DND-41 (cell line): ENCODE measurements around the gene IGF2BP2.
"Not testable (repeated sequence)": the region's sequence is repeated elsewhere in the genome, so short reads cannot be mapped to it uniquely, and the experiment has no call there.

Source experiments
- CTCF ChIP-seq: IDR thresholded peaks from 2 replicates; pipeline ENCODE4 v1.5.1; 2012; ENCODE audit warnings: borderline replicate concordance, low read length, moderate library complexity, mild to moderate bottlenecking; ENCODE audit not compliant: poor library complexity, severe bottlenecking; ENCODE audit errors: extremely low read depth
- EZH2 ChIP-seq: IDR thresholded peaks from 3 replicates; pipeline ENCODE4 v1.6.1; 2012; ENCODE audit warnings: borderline replicate concordance, low read depth, mild to moderate bottlenecking, moderate library complexity, low read length, inconsistent platforms; ENCODE audit not compliant: severe bottlenecking

DNA sequence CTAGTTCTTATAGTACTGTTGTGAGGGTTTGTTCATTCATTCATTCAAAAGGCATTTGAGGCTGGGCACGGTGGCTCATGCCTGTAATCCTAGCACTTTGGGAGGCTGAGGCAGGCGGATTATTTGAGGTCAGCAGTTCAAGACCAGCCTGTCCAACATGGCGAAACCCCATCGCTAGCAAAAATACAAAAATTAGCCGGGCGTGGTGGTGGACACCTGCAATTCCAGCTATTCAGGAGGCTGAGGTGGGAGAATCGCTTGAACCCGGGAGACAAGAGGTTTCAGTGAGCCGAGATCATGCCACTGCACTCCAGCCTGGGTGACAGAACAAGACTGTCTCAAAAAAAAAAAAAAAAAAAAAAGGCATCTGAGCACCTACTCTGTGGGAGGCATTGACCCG lies 163.5 kb downstream of the IGF2BP2 start:
- TF ChIP-seq CTCF, EZH2: not testable (repeated sequence)
